NCI-H1092 (cell line): ENCODE measurements around the gene CD48.
"Not testable (repeated sequence)": the region's sequence is repeated elsewhere in the genome, so short reads cannot be mapped to it uniquely, and the experiment has no call there.

Experiments used
- DNase-seq: peaks from one replicate; lab custom pipeline; 2025; lab: John Stamatoyannopoulos, UW

CD48 gene

GRCh38 chr1:160741612-160742348 lies 30.2 kb upstream of the CD48 start:
- no peak for DNase-seq

GRCh38 chr1:160741092-160741501 lies 29.5 kb upstream of the CD48 start:
- DNase-seq: no peak

GRCh38 chr1:160740133-160740688 lies 28.6 kb upstream of the CD48 start:
- no peak for DNase-seq

DNA sequence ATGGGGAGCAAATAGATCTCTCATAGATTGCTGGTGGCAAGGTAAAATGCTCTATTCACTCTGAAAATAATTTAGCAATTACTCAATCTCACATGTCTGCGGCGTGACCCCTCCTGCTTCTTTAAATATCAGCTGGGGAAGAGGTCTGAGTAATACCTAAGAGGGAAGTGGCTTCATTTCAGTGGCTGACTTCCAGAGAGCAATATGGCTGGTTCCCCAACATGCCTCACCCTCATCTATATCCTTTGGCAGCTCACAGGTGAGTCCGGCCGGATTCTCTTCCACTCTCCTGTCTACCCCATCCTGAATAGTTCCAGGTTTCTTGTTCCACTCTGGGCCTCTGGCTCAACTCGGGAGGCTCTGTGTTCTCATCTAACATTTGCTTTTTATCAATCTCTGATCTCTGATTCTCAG lies 27.5 kb upstream of the CD48 start, which contains the start of gene SLAMF7:
TSS of gene SLAMF7 (plus strand) at position 150 of the 414 bp plus-strand sequence. CDS start at position 205, 55 bp downstream.
- no peak for DNase-seq

DNA sequence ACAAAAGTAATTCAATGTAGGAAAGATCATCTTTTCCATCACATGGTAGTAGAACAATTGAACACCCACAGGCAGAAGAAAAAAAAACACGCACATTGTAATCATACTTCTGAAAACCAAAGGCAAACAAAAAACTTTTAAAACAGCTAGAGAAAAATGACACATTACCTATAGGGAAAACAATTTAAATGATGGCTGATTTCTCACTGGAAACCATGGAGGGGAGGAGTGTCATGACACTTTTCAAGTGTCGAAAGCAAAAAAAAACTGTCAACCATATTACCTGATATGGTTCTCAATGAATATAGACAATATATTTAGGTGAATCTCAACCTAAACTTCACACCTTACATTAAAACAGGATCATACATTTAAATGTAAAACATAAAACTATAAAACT lies 26.6 kb upstream of the CD48 start:
- DNase-seq: no peak

GRCh38 chr1:160734301-160734700 lies 22.7 kb upstream of the CD48 start:
- no peak for DNase-seq

DNA sequence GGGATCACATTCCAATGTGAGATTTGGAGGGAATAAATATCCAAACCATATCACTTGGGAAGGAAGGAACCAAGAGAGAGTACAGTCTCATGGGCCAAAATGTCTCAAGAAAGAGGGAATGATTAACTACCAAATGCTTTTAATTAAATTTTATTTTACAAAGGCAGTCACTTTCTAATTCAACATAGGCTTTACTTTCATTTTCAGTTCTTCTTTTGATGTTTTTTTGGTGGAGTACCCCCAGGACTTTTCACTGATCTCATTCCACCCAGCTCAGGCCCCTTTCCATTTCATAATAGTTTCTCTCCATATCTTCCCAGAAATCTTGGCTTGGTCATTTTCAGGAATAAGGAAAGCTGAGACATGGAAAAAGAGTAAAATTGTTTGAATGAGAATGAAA lies 22.3 kb upstream of the CD48 start:
- no peak for DNase-seq

DNA sequence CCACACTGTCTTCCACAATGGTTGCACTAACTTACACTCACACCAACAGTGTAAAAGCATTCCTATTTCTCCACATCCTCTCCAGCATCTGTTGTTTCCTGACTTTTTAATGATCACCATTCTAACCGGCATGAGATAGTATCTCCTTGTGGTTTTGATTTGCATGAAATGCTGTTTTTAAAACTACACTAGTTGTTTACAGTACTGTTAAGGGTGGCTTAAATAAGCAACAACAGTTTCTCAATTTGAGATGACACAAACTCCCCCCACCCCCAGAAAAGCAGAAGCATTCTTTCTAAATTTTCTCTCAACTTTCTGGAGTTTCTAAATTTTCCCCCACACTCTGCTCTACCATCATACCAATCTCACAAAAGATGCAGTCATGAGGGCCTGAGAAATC lies 20.4 kb upstream of the CD48 start:
- DNase-seq: no peak

- DNase-seq: not testable (repeated sequence)
Measured at GRCh38 chr1:160731564-160731963, 19.9 kb upstream of the CD48 start.

DNA sequence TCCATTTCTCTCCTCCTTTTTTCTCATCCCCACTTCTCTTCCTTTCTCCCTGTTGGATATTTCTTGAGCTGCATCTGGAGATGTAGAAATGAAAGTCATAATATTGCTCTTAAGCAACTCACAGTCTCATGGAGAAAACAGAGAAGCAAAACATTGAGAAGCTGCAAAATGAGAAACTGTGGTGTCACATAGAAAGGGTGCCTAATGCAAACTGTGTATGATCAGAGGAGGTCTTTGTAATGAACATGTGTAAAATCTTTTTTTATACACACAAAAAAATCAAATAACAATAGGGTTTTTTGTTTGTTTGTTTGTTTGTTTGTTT lies 15.7 kb upstream of the CD48 start:
- DNase-seq: no peak

GRCh38 chr1:160726498-160727315 lies 15.1 kb upstream of the CD48 start:
- peak; percentile 26 for DNase-seq

DNA sequence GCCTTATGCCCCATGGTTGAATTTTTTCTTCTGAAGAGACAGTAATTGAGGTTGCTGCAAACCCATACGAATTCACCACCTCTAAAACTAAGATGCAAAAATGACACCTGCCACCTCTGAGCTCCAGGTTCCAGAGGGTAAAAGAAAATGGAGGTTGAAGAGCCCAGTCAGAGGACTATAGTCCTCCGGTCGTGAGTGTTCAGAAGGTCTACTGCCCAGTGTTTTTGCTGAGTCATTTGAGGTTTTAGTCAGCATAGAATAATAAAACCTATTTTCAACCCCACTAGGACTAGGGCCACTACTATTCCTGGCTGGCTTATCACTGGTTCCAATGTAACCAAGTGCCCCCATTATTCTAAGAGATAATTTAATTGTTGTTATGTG lies 14.5 kb upstream of the CD48 start:
- no peak for DNase-seq

DNA sequence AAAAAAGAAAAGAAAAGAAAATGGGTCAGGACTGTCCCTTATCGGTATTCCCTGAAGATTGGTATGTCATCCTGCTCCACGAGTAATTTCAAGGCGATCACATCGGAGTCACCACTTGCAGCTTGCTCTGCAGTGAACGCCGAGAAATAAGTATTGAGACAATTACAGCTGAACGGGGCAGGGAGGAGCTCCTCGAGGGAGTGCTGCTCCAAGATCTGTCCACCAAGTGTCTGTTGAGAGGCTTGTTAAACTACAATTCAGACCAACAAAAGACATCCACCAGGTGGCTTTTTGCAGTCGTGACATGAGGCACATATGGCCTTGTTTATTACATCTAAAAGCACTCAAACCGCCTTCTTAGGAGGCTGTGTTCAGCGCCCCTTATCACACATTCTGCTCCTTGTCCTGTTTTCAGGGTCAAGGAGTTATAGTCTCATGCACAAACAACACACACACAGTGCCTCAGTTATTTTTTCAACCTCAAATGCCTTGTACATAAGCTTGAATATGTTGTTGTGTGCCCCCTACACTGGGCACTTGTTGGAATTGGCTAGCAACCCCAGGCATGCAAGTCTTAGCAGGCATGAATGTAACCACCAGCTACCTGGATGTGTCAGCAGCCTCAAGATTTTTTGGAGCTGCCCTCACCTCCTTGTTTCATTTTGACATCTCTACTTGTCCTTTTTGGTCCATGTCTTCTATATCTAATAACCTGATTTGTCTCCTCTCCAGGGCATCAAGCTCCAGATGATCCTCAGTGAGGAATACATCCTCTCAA lies 13.0 kb upstream of the CD48 start:
- DNase-seq: no peak

- no peak for DNase-seq
Measured at GRCh38 chr1:160723332-160723731, 11.7 kb upstream of the CD48 start.

DNA sequence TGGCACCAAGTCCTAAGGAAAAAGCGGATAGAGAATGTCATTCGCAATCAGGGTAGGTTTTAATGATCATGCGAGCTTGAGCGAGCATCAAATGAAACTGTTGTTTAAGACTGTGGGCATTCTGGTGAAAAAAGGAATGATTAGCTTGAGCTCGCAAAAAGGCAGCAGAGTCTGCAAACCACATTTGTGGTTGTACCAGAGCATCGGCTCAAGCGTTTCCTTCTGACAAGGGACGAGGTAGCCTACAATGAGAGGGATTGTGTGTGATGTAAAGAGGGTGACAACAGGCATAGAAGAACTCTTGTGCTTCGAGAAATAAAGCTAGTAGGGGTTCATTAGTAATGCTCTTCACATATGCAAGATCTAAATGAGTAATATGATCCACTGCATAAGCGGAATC lies 11.1 kb upstream of the CD48 start:
- no peak for DNase-seq

GRCh38 chr1:160721473-160721872 lies 9.9 kb upstream of the CD48 start:
- DNase-seq: no peak

GRCh38 chr1:160720356-160721085 lies 8.9 kb upstream of the CD48 start:
- DNase-seq: no peak

- no peak for DNase-seq
Measured at GRCh38 chr1:160718210-160718609, 6.6 kb upstream of the CD48 start.

- no peak for DNase-seq
Measured at GRCh38 chr1:160717306-160717705, 5.7 kb upstream of the CD48 start.

DNA sequence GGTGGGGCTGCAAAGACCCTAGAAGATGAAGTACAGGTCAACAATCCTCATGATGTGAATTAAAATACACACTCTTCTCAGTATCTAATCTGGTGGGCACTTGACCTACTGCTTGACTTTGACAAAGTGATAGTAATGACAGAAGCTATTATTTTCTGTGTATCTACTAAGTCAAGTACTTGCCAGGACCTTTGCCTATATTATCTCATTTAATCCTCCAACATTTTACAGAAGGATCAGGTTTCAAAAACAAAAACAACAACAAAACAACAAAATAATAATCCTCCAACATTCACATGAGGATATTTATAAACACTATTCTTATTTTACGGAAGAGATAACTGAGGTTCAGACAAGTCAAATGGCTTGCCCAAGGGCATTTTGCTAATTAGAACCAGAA lies 4.4 kb upstream of the CD48 start:
- no peak for DNase-seq

GRCh38 chr1:160714034-160714648 lies 2.5 kb upstream of the CD48 start:
- DNase-seq: not testable (repeated sequence)
